GM13976 (cell line): ENCODE measurements around the gene BTBD10.

ENCODE experiments used
- DNase-seq: peaks from one replicate; pipeline ENCODE4 v3.0.0; 2012; ENCODE audit warnings: low spot score
- in situ Hi-C: fragments of 300-500 bp; cut with MboI; formaldehyde crosslinking; loops from one replicate; pipeline ENCODE4 v1.12.0; 2022; ENCODE audit warnings: low sequenced_read_pairs, mixed read lengths, inconsistent platforms; ENCODE audit not compliant: unreplicated experiment
- TF ChIP-seq, protein P1 (sequence below): IDR thresholded peaks from 2 replicates; pipeline ENCODE4 v1.5.1; 2012; ENCODE audit warnings: borderline replicate concordance, mild to moderate bottlenecking; ENCODE audit not compliant: insufficient read depth; ENCODE audit errors: extremely low read depth, missing control alignments, control extremely low read depth

The BTBD10 gene

DNA sequence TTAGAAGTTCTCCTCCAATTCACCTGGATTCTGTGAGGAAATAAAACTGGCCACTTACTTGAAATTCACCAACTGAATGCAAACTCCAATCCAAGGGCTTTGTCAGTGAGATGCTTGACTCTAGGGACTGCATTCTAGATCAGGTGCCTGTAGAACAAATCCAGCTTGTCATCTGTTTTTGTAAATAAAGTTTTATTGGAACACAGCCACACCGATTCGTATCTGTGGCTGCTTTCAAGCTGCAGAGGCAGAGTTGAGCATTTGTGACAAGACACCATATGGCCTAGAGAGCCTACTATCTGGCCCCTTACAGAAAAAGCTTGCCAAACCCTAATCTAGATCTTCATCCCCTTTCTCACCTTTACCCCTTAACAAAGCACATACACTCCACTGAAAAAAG, 82.3 kb downstream of the BTBD10 start:
- no peak for DNase-seq
- TF ChIP-seq, protein P1, sequence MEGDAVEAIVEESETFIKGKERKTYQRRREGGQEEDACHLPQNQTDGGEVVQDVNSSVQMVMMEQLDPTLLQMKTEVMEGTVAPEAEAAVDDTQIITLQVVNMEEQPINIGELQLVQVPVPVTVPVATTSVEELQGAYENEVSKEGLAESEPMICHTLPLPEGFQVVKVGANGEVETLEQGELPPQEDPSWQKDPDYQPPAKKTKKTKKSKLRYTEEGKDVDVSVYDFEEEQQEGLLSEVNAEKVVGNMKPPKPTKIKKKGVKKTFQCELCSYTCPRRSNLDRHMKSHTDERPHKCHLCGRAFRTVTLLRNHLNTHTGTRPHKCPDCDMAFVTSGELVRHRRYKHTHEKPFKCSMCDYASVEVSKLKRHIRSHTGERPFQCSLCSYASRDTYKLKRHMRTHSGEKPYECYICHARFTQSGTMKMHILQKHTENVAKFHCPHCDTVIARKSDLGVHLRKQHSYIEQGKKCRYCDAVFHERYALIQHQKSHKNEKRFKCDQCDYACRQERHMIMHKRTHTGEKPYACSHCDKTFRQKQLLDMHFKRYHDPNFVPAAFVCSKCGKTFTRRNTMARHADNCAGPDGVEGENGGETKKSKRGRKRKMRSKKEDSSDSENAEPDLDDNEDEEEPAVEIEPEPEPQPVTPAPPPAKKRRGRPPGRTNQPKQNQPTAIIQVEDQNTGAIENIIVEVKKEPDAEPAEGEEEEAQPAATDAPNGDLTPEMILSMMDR: no peak
- in situ Hi-C loops: no loop called here

DNA sequence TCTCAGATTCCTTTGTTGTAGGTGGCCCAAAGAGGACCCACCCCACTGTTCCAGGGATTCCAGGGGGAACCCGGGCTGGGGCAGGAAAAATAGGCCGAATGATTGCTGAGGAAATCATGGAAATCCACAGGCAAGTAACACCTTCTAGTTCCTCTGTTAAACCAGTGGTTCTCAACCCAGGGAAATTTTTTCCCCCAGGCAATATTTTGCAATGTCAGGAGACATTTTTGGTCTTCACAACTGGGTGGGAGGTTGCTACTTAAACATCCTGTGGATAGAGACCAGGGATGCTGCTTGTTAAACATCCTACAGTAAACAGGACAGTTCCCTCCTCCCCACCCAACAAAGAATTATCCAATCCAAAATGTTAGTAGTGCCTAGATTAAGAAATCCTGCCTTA, 84.7 kb downstream of the BTBD10 start:
- in situ Hi-C loops: no loop called here
- no peak for DNase-seq
- TF ChIP-seq, protein P1: no peak

DNA sequence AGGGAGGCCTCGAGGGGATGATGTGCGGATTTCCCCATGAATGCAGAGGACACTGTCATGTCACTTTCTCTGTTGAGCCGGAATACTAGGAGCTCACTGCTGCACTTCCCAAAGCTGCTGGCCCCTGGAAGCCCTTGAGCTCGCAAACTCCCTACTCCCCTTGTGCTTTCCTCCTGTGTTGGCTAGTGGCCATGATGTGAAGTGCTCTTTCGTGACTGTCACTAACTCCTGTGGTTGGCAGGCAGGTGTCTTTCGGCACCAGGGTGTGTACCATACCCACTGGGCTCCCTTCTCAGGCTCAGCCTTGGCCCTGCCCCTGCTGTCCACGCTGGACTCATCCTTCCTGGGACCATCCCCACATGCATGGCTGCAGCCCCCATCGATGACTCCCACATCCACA, 86.2 kb downstream of the BTBD10 start:
- TF ChIP-seq, protein P1: no peak
- in situ Hi-C loops: no loop called here
- no peak for DNase-seq

DNA sequence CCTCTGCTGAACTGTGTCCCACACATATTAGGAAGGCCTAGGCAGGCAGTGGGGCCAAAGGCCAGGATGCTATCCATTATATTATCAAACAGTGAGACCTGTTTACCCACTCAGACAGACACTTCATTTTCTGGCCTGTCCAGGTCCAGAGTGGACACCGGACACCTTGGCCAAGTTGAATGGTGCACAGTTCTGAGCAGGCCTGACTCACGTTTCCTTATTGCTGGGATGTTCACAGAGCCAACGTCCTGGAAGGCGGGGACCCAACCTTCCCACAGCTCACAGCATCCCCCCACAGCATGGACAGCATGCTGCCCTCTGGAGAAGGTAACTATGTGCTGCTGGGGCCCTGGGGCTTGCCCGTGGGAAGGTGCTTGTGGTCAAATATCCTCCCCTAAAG, 86.6 kb downstream of the BTBD10 start:
- TF ChIP-seq, protein P1: no peak
- no peak for DNase-seq
- in situ Hi-C loops: no loop called here

- TF ChIP-seq, protein P1: no peak
- in situ Hi-C loops: no loop called here
- no peak for DNase-seq
Observed at GRCh38 chr11:13375798-13376197, 87.2 kb downstream of the BTBD10 start.

GRCh38 chr11:13373216-13373615, 89.8 kb downstream of the BTBD10 start:
- TF ChIP-seq, protein P1: no peak
- in situ Hi-C loops: no loop called here

DNA sequence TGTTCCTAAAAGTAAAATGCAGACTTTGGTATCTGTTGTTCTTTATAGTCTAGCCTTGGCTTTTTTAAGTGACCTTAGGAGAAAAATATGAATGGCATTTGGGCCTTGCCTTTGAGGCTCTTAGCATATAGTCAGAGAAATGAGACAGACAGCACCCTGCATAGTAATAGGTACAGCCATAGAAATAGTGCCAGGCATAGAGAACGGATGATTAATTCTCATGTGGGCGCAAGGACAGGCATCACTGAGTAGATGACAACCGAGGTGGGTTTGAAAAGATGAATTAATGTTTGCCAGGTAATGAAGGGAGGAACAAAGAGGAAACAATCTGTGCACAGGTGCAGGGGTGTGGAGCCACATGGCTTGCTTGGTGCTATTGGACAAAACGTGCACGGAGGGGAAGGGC, 95.0 kb downstream of the BTBD10 start:
- TF ChIP-seq, protein P1: no peak
- in situ Hi-C loops: no loop called here
- DNase-seq: no peak

More at GRCh38 chr11:13373216-13373615, 89.8 kb downstream of the BTBD10 start:
- DNase-seq: no peak
